Dedifferentiated amniotic fluid mesenchymal stem cell (primary cell): ENCODE results near the gene DLGAP1.
"Not testable (repeated sequence)": the region's sequence is repeated elsewhere in the genome, so short reads cannot be mapped to it uniquely, and the experiment has no call there.

Source experiments
- DNase-seq: peaks from one replicate; pipeline ENCODE4 v3.0.0-alpha.2; 2016; ENCODE audit errors: extremely low spot score

Gene DLGAP1

GRCh38 chr18:3720818-3721545 lies 734.1 kb downstream of the DLGAP1 start:
- no peak for DNase-seq

GRCh38 chr18:3720159-3720558 lies 734.9 kb downstream of the DLGAP1 start:
- DNase-seq, result no peak

- DNase-seq, result no peak
Observed at GRCh38 chr18:3717376-3718025, 737.6 kb downstream of the DLGAP1 start.

GRCh38 chr18:3716116-3716660 lies 738.9 kb downstream of the DLGAP1 start:
- no peak for DNase-seq

GRCh38 chr18:3715231-3716080 lies 739.7 kb downstream of the DLGAP1 start:
- DNase-seq, result no peak

- DNase-seq, result no peak
Observed at GRCh38 chr18:3713708-3714107, 741.4 kb downstream of the DLGAP1 start.

- no peak for DNase-seq
Observed at GRCh38 chr18:3713166-3713565, 741.9 kb downstream of the DLGAP1 start.

GRCh38 chr18:3712491-3712890 lies 742.6 kb downstream of the DLGAP1 start:
- DNase-seq, result no peak

GRCh38 chr18:3710712-3711301 lies 744.3 kb downstream of the DLGAP1 start:
- DNase-seq, result no peak

- DNase-seq, result no peak
Observed at GRCh38 chr18:3709205-3709604, 745.9 kb downstream of the DLGAP1 start.

GRCh38 chr18:3706279-3707097 lies 748.6 kb downstream of the DLGAP1 start:
- no peak for DNase-seq

- no peak for DNase-seq
Observed at GRCh38 chr18:3704556-3705344, 750.4 kb downstream of the DLGAP1 start.

- DNase-seq, result peak; percentile 41
Observed at GRCh38 chr18:3703732-3704176, 751.4 kb downstream of the DLGAP1 start.

- not testable (repeated sequence) for DNase-seq
Observed at GRCh38 chr18:3699707-3700567, 755.2 kb downstream of the DLGAP1 start.

- not testable (repeated sequence) for DNase-seq
Observed at GRCh38 chr18:3694030-3694778, 760.9 kb downstream of the DLGAP1 start.

GRCh38 chr18:3693410-3693809 lies 761.7 kb downstream of the DLGAP1 start:
- no peak for DNase-seq

GRCh38 chr18:3692691-3693090 lies 762.4 kb downstream of the DLGAP1 start:
- no peak for DNase-seq

- no peak for DNase-seq
Observed at GRCh38 chr18:3692113-3692621, 762.9 kb downstream of the DLGAP1 start.
